Mesothelial cell of epicardium (in vitro differentiated cells): ENCODE measurements around the gene B3GNT2. TPM values are rescaled to one million over a fixed set of nuclear protein-coding genes. Genes with fewer than 3 reads are reported as not detected.

ENCODE experiments used
- DNase-seq, 2 experiments: peaks; one replicate each; pipeline ENCODE4 v3.0.0; 2021; ENCODE audit warnings: low spot score in 2 of 2; ENCODE audit not compliant: unreplicated experiment in 2 of 2
- H3K27ac Mint-ChIP-seq: 2 replicates; pipeline ENCODE4 v1.8.0; 2021; ENCODE audit warnings: mixed read lengths
- H3K27me3 Mint-ChIP-seq: 2 replicates; pipeline ENCODE4 v1.8.0; 2021; ENCODE audit warnings: low read depth, mixed read lengths
- H3K36me3 Mint-ChIP-seq: 2 replicates; pipeline ENCODE4 v1.8.0; 2021; ENCODE audit warnings: mixed read lengths
- H3K4me1 Mint-ChIP-seq: 2 replicates; pipeline ENCODE4 v1.8.0; 2021; ENCODE audit warnings: mixed read lengths
- H3K4me3 Mint-ChIP-seq: 2 replicates; pipeline ENCODE4 v1.8.0; 2021; ENCODE audit warnings: mild to moderate bottlenecking, moderate library complexity, mixed read lengths
- H3K9me3 Mint-ChIP-seq: 2 replicates; pipeline ENCODE4 v1.8.0; 2021; ENCODE audit warnings: mixed read lengths
- total RNA-seq: library from RNA; stranded (reverse); gene quantifications from 3 replicates; pipeline ENCODE4 v1.2.1, GENCODE V29; 2021
- TF ChIP-seq, protein P1 (sequence below): fragments of 200-600 bp; sonication (generic); IDR thresholded peaks from one replicate; pipeline ENCODE4 v1.5.0; 2021; ENCODE audit warnings: antibody characterized with exemption; ENCODE audit not compliant: unreplicated experiment

Gene B3GNT2
- total RNA-seq, 1 donor from 2014 or later: 24.8 TPM

DNA sequence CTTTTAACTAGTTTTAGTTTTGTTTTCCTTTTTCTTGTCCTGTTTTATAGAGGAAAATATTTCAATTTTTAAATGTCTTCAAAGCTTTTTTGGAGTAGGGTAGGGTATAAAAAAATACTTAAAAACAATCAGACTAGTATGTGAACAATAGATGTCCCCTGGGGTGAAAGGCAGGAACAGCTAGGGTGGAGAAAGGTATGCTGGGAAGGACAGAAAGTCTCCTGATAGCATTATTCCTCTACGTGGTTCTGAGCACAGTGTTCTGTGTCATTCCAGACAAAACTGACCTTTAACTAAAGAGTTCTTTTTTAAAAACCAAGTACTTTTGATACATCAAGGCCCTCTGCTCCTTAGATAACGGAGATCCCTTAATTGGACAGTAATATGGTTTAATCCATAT lies 32.1 kb upstream of the B3GNT2 start:
- Mint-ChIP-seq H3K27ac (peak overlapping the region; percentile 7), H3K9me3 (no peaks in the 10 kb centered on the region), H3K36me3 (no peaks in the 10 kb centered on the region), H3K4me3 (no peak overlapping the region), H3K4me1 (peaks cover 9% of the 10 kb centered on the region), H3K27me3 (no peaks in the 10 kb centered on the region)
- DNase-seq: no peak
- TF ChIP-seq, protein P1, sequence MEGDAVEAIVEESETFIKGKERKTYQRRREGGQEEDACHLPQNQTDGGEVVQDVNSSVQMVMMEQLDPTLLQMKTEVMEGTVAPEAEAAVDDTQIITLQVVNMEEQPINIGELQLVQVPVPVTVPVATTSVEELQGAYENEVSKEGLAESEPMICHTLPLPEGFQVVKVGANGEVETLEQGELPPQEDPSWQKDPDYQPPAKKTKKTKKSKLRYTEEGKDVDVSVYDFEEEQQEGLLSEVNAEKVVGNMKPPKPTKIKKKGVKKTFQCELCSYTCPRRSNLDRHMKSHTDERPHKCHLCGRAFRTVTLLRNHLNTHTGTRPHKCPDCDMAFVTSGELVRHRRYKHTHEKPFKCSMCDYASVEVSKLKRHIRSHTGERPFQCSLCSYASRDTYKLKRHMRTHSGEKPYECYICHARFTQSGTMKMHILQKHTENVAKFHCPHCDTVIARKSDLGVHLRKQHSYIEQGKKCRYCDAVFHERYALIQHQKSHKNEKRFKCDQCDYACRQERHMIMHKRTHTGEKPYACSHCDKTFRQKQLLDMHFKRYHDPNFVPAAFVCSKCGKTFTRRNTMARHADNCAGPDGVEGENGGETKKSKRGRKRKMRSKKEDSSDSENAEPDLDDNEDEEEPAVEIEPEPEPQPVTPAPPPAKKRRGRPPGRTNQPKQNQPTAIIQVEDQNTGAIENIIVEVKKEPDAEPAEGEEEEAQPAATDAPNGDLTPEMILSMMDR: no peak

DNA sequence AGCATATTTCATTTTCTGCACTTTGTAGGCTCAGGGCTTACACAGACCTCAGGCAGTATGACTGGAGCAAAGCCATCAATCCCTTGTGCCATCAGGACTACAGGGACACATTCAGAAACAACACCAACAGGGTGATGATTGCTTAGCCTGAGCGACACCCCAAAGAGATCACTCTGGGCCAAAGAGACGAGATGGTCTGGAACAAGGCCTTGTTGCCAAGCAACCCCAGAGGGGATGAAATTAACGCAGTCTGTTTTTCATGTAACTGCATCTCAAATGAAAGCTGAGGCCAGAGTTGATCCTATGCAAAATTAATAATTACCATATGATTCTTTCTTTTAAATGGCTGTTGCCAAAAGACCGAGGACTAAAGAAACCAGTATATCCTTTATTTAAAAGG lies 20.2 kb upstream of the B3GNT2 start:
- TF ChIP-seq, protein P1: no peak
- Mint-ChIP-seq H3K9me3 (no peaks in the 10 kb centered on the region), H3K4me1 (no peaks in the 10 kb centered on the region), H3K36me3 (no peaks in the 10 kb centered on the region), H3K27ac (no peak overlapping the region), H3K27me3 (no peaks in the 10 kb centered on the region), H3K4me3 (no peak overlapping the region)
- no peak for DNase-seq

DNA sequence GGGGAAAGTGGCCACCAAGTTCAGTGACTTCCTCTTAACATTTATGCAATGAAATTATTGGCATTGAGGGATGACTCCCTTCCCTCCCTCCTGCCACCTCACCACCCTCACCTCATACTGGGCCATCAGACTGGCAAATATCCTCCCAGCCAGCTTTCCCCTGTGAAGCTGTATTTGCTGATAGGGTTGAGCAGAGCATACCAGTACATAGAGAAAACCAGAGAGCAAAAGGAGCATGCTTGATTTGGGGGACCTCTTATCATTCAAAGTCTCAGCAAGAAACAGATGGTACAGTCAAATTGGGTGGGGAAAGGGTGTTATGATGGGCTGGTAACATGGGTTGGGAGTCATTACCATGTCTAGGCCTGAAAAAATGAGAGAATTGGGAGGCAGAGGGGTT lies 19.1 kb upstream of the B3GNT2 start:
- H3K36me3 Mint-ChIP-seq: no peaks in the 10 kb centered on the region
- no peaks in the 10 kb centered on the region for H3K9me3 Mint-ChIP-seq
- H3K27ac Mint-ChIP-seq: no peak overlapping the region
- TF ChIP-seq, protein P1: no peak
- no peaks in the 10 kb centered on the region for H3K27me3 Mint-ChIP-seq
- DNase-seq: no peak
- H3K4me1 Mint-ChIP-seq: no peaks in the 10 kb centered on the region
- H3K4me3 Mint-ChIP-seq: no peak overlapping the region

DNA sequence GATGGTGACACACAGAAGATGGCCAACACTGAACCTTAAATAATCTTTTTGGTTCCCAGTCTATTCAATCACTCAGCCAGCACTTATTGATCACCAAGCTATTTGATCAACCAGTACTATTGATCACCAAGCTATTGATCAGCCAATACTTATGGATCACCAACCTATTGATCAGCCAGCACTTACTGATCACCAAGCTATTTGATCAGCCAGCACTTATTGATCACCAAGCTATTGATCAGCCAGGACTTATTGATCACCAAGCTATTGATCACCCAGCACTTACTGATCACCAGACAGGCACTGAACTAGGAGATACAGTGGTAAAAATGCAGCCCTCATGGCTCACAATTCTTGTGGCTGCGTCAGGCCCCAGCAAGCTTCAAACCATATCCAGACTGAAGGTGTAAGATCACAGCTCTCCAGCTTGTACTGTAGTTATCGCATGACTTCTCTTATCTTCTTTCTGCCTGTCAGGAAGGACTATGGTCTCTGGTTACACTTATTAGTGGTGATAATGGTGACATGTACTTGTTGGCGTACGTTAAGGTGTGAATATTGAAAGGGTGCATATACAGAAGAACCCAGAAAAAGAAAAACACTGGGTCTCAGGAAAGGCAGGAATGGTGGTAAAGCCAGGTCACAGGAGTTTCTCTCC lies 18.4 kb upstream of the B3GNT2 start:
- Mint-ChIP-seq H3K4me3 (no peak overlapping the region), H3K36me3 (no peaks in the 10 kb centered on the region), H3K9me3 (no peaks in the 10 kb centered on the region), H3K4me1 (no peaks in the 10 kb centered on the region), H3K27me3 (no peaks in the 10 kb centered on the region), H3K27ac (no peak overlapping the region)
- no peak for DNase-seq
- TF ChIP-seq, protein P1: no peak

DNA sequence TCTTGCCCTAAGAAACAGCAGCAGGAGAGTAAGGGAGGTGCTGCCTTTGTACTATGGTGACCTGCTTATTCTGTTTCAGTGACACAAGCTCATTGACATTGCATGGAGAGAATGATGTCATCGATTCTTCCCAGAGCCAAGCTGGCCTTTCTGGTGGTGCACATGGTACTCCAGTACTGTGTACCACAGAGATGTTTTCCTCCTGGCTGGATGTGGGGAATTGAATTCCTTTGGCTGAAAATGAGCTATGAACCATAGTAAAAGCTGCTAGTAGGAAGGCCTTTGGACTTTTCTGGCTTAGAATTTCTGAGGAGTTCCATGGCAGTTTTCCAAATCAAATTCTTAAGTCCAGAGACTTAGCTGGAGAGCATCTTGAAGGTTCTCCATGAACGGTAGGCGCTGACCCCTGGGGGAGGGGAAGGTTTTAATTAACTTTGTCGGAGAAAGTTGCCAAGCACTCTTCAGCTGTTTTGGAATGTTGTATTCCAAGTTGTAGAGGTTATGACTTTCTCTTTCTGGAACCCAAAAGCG lies 17.1 kb upstream of the B3GNT2 start:
- TF ChIP-seq, protein P1: no peak
- no peak overlapping the region for H3K4me3 Mint-ChIP-seq
- no peaks in the 10 kb centered on the region for H3K27me3 Mint-ChIP-seq
- no peak for DNase-seq
- H3K4me1 Mint-ChIP-seq: no peaks in the 10 kb centered on the region
- H3K9me3 Mint-ChIP-seq: no peaks in the 10 kb centered on the region
- H3K27ac Mint-ChIP-seq: no peak overlapping the region
- no peaks in the 10 kb centered on the region for H3K36me3 Mint-ChIP-seq
